Esophagus squamous epithelium (tissue), 5 donors: Measurements from ENCODE around the gene RNF32. TPM values are rescaled to one million over a fixed set of nuclear protein-coding genes. Genes with fewer than 3 reads are reported as not detected.

ENCODE experiments used
- DNase-seq: peaks from one replicate; lab custom pipeline; 2025; lab: John Stamatoyannopoulos, UW
- H3K27ac ChIP-seq, 4 donors: fragments of 200-600 bp; sonication (generic); one replicate each; pipeline ENCODE4 v1.5.1; 2016 to 2019; ENCODE audit warnings: mild to moderate bottlenecking in 1 of 4
- H3K27me3 ChIP-seq, 4 donors: fragments of 200-600 bp; sonication (generic); 1 replicate in 3 of 4; 2 replicates in 1 of 4; pipeline versions ENCODE4 v1.5.1 to v1.6.0; 2017 to 2021; ENCODE audit warnings: antibody characterized with exemption in 1 of 4
- H3K36me3 ChIP-seq, 3 donors: fragments of 200-600 bp; sonication (generic); one replicate each; pipeline ENCODE4 v1.5.1; 2016 to 2019
- H3K4me1 ChIP-seq, 3 donors: fragments of 200-600 bp; sonication (generic); one replicate each; pipeline ENCODE4 v1.5.1; 2017 to 2019
- H3K4me3 ChIP-seq, 4 donors: fragments of 200-600 bp; sonication (generic); 1 replicate in 3 of 4; 2 replicates in 1 of 4; pipeline ENCODE4 v1.5.1; 2016 to 2019; ENCODE audit warnings: mild to moderate bottlenecking in 2 of 4, moderate library complexity in 1 of 4
- H3K9me3 ChIP-seq, 3 donors: fragments of 200-600 bp; sonication (generic); one replicate each; pipeline ENCODE4 v1.5.1; 2016 to 2019
- POLR2A ChIP-seq, 4 donors: fragments of 450-650 bp; IDR thresholded peaks; one replicate each; pipeline ENCODE4 v1.6.1; 2017; ENCODE audit warnings: antibody characterized with exemption in 4 of 4, mild to moderate bottlenecking in 4 of 4, moderate library complexity in 3 of 4
- WGBS, 2 donors: methylation state at CpG; one replicate each; pipeline ENCODE4 v1.1.5; 2018; 5-methylcytosine and 5-hydroxymethylcytosine counted together
- intact Hi-C: fragments of 100-400 bp; cut with DNase I; formaldehyde crosslinking; loops from one replicate; pipeline ENCODE4 v1.15.0; 2022
- total RNA-seq, 4 donors: library from RNA; depleted of rRNA; stranded (reverse); fragments of >200 nt; gene quantifications; one replicate each; pipeline ENCODE4 v1.1.0, GENCODE V29; 2016
- TF ChIP-seq, protein P1 (sequence below), 6 experiments: fragments of 450-650 bp in 4 of 6; fragments of 200-600 bp in 2 of 6; sonication (generic) in 2 of 6; IDR thresholded peaks; one replicate each; pipeline ENCODE4 v1.5.1; 2016 to 2019; ENCODE audit warnings: antibody characterized with exemption in 6 of 6, mild to moderate bottlenecking in 4 of 6, moderate library complexity in 4 of 6
- donor health status: DM: yes; HTN: yes; CAD: no.

The RNF32 gene
- total RNA-seq, 4 donors from 2014 or later = 0.64 to 1.7 (median 0.66) TPM; not detected in 1

DNA sequence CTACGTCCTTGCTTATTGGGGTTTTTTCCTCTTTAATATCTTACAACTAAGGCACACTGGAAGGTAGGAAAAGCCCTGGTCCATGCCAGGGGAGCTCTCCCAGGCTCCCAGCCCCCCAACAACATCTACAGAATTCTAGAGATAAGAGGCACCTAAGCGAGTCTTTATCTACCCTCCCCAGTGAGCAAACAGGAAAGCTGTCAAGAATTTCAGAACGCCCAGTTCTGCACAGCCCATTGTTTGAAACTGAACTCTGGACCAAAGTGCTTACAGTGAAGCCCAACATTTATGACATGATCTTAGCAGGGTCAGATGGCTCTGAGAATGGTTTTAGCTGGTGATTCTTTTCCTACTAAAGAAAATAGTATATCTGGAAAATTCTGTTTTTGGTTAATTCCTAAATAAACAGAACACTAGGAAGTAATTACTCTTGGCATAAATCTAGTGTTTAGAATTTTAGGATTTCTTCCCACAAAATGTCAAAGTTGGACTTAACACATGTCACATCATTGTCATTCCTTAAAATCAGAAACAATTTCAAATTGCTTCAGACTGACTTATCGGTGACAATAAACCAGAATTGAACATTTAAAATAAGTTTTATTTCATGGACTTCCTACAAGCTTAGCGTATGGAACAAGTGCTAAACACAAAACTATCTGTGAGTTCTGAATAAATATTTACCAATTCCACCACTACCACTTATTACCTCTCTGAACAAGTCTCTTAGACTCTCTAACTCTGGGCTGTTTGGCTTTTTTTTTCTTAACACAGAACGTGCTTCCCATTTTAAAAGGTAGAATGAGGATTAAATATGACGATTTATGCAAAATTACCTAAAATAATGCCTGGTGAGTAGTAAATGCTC, 31.3 kb upstream of the RNF32 start:
- no peak overlapping the region for H3K27ac ChIP-seq
- H3K9me3 ChIP-seq = no peaks in the 10 kb centered on the region
- no peak overlapping the region for H3K4me3 ChIP-seq
- peaks cover 0 to 28% (median 0%) of the 10 kb centered on the region in 4 donors for H3K27me3 ChIP-seq
- peaks cover 0 to 25% (median 4%) of the 10 kb centered on the region in 3 donors for H3K4me1 ChIP-seq
- no peak for DNase-seq
- TF ChIP-seq, protein P1, sequence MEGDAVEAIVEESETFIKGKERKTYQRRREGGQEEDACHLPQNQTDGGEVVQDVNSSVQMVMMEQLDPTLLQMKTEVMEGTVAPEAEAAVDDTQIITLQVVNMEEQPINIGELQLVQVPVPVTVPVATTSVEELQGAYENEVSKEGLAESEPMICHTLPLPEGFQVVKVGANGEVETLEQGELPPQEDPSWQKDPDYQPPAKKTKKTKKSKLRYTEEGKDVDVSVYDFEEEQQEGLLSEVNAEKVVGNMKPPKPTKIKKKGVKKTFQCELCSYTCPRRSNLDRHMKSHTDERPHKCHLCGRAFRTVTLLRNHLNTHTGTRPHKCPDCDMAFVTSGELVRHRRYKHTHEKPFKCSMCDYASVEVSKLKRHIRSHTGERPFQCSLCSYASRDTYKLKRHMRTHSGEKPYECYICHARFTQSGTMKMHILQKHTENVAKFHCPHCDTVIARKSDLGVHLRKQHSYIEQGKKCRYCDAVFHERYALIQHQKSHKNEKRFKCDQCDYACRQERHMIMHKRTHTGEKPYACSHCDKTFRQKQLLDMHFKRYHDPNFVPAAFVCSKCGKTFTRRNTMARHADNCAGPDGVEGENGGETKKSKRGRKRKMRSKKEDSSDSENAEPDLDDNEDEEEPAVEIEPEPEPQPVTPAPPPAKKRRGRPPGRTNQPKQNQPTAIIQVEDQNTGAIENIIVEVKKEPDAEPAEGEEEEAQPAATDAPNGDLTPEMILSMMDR (IDR thresholded peaks at IDR 0.05) = no peak
- no peak for TF ChIP-seq POLR2A (IDR thresholded peaks at IDR 0.05)
- intact Hi-C loops = no loop called here
- WGBS, 2 donors = 61 to 74% methylated on average over 7 of the region's 7 CpGs
- no peaks in the 10 kb centered on the region for H3K36me3 ChIP-seq

DNA sequence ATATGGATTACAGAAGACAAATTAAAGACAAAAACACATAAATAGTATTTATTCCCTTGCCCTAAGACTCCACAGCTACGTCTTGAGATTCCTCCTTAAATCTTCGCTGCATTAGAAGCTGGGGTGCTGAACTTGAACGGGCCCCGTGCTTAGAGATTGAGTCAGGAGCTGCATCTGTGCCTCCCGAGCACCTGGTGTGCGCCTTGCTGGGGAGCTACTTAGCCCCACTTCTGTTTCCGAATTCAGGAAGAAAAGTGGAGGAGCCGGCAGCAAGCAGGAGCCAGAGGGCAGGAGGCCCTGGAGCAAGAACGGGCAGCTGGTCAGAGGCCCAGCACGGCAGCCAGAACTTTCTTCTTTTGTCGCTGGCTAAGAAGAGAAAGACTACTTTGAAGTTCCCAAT, 30.4 kb upstream of the RNF32 start:
- Histone ChIP-seq H3K4me1 (peaks cover 0 to 25% (median 4%) of the 10 kb centered on the region in 3 donors), H3K9me3 (no peaks in the 10 kb centered on the region), H3K4me3 (no peak overlapping the region), H3K27me3 (peaks cover 0 to 28% (median 0%) of the 10 kb centered on the region in 4 donors), H3K36me3 (no peaks in the 10 kb centered on the region), H3K27ac (no peak overlapping the region)
- TF ChIP-seq, protein P1 (IDR thresholded peaks at IDR 0.05) = no peak
- TF ChIP-seq POLR2A (IDR thresholded peaks at IDR 0.05) = no peak
- DNase-seq = no peak
- 40 to 56% methylated on average over 10 to 11 of the region's 11 CpGs for WGBS, 2 donors
- intact Hi-C loops = no loop called here

DNA sequence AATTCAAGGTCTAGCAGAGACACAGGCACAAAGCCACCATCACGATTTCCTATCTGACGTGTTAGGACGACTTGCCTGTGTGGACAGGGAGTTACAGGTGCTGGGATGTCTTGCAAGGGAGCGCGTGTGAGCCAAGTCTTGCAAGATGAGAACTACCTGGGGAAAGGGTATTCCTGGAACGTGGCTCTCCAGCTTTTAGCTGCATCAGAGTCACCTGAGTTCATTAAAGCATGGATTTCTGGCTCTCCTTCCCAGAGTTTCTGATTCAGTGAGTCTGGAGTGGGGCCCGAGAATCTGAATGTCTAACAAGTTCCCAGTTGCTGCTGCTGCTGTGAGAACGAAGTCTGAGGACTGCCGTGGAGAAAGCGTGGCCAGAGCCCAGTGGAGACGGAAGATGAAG, 30.0 kb upstream of the RNF32 start:
- intact Hi-C loops = no loop called here
- no peak for TF ChIP-seq POLR2A (IDR thresholded peaks at IDR 0.05)
- TF ChIP-seq, protein P1 (IDR thresholded peaks at IDR 0.05) = no peak
- WGBS, 2 donors = 51 to 56% methylated on average over 7 to 9 of the region's 11 CpGs
- Histone ChIP-seq H3K36me3 (no peaks in the 10 kb centered on the region), H3K27me3 (peaks cover 0 to 27% (median 0%) of the 10 kb centered on the region in 4 donors), H3K27ac (no peak overlapping the region), H3K4me1 (peaks cover 0 to 25% (median 4%) of the 10 kb centered on the region in 3 donors), H3K9me3 (no peaks in the 10 kb centered on the region), H3K4me3 (no peak overlapping the region)
- no peak for DNase-seq

DNA sequence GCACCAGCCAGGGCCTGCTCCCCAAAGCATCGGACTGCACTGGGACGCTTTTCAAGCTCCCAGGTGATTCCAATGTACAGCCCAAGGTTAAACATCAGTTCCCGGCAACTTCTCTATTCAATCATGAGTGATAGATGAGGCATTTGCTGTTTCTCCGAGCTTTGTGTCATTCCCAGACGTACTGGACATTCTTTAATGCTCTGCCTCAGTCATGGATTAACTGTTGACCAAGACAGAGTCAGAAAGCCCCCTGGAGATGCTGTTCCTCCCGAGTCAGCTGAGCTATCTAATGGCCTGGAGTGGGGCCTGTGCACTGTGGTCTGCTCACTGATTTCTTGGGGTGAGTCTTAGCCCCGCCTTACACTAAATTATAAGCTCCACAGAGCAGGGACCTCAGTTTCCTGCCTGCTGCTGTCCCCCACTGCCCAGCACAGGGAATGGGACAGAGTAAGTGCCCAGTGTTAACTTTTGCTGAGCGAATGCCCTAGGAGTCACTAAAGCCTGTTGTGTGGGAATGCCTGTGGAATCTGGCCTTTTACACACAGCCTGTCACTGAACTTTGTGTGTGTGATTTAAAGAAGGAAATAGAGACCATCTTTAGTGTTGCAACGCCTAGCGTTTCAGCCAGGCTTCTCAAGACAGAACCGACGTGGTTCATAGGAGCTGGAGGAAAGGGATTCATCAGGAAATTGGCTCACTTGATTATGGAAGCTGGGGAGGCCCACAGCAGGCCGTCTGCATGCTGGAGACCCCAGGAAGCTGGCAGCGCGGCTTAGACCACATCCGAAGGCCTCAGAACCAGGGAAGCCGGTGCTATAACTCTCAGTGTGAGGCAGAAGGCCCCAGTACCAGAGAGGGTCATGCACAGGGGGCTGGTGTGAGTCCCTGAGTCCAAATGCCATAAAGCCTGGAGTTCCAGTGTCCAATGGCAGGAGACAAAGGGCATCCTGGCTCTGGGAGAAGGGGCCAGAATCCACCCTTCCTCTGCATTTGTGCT, 29.3 kb upstream of the RNF32 start:
- intact Hi-C loops = no loop called here
- Histone ChIP-seq H3K27ac (no peak overlapping the region), H3K27me3 (peaks cover 0 to 32% (median 0%) of the 10 kb centered on the region in 4 donors), H3K4me3 (no peak overlapping the region), H3K9me3 (no peaks in the 10 kb centered on the region), H3K36me3 (no peaks in the 10 kb centered on the region), H3K4me1 (peaks cover 0 to 28% (median 6%) of the 10 kb centered on the region in 3 donors)
- no peak for DNase-seq
- no peak for TF ChIP-seq POLR2A (IDR thresholded peaks at IDR 0.05)
- TF ChIP-seq, protein P1 (IDR thresholded peaks at IDR 0.05) = no peak
- 76 to 78% methylated on average over 12 to 14 of the region's 17 CpGs for whole genome bisulfite sequencing, 2 donors
